ENCODE data around the gene MGAT3.
"Not testable (repeated sequence)": the region's sequence is repeated elsewhere in the genome, so short reads cannot be mapped to it uniquely, and the experiment has no call there.

The MGAT3 gene

GRCh38 chr22:39490966-39491680, 34.3 kb downstream of the MGAT3 start:
- no peak for DNase-seq (ENCODE audit: low spot score)

DNA sequence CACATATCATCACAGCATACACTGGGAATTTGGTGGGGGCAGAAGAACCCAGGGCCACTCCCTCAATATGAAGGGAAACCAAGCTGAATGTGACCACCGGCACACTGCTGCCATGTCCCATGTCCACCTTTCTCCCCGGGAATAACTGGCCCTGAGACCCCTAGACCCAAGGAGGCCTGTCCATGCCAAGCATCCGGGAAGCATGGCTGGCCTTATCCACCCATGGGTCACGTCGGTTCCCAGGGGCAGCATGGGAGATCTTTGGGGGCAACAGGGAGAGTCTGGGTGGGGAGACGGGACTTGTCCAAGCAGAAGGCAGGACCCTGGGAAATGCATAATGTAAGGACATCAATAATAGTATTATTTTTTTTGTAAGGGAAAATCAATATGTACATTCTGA, 34.9 kb downstream of the MGAT3 start:
- no peak for DNase-seq (ENCODE audit: low spot score)

DNA sequence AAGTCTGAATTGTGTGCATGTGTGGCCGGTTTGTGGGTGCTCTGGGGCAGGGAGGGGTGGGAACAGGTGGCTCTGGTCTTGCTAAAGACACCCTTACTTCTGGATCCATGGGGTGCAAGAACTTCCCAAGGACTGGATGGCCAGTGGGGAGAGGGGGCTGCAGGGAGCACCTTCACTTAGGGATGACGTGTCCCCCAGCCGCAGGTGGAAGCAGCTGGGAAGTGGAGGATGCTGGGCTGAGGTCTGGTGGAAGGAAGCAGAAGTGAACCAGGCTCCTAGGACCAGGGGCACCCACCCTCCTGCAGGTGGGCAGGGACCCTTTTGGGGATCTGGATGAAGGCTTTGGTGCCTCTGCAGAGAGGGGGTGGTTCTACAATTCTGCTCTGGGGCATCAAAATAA, 35.4 kb downstream of the MGAT3 start:
- no peak for DNase-seq (ENCODE audit: low spot score)

DNA sequence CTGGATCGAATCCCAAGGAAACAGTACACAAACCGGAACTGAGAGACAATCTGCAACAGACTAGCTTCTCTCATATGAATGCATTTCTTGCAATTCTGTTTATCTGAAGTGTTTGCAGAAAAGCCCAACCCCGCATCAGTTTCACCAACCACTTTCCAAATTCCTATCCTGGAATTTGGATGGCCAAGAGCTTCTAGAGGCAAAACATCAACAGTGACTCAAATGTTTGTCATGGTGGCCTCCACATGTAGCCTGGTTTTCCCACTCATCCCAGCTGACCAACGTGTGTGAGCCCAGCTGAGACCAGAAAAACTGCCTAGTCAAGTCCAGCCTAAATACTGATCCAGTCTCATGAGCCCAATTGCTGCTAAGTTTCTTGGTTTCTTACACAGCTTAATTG, 36.9 kb downstream of the MGAT3 start:
- no peak for DNase-seq (ENCODE audit: low spot score)

DNA sequence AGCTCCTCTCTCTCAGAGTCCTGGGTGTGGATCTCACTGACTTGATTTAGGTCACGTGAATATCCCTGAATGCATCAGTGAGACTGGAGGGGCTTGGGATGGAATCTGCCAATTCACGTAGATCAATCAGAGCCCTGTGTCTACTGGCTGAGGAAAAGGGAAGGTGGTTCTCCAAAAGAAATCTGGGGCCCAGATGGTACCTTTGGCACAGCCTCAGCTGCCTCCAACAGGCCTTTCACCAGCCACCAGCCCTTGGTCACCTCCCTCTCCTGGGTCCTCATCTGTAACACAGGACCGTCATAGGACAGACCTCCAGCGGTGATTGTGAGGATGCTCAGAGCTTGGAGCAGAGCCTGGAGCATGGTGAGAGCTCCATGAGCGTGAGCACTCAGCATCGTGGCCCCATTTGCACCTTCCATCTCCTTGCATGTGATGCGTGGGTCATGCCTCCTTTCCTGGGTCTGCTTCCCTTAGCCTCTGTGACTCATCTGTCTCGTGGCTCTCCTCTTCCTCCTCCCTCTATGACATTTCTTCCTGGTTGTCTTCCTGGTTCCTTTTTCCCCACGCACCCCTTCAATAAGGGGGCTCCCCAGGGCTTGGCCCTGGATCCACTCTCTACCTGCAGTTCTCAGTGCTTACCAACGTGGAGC, 37.8 kb downstream of the MGAT3 start:
- no peak for DNase-seq (ENCODE audit: low spot score)

DNA sequence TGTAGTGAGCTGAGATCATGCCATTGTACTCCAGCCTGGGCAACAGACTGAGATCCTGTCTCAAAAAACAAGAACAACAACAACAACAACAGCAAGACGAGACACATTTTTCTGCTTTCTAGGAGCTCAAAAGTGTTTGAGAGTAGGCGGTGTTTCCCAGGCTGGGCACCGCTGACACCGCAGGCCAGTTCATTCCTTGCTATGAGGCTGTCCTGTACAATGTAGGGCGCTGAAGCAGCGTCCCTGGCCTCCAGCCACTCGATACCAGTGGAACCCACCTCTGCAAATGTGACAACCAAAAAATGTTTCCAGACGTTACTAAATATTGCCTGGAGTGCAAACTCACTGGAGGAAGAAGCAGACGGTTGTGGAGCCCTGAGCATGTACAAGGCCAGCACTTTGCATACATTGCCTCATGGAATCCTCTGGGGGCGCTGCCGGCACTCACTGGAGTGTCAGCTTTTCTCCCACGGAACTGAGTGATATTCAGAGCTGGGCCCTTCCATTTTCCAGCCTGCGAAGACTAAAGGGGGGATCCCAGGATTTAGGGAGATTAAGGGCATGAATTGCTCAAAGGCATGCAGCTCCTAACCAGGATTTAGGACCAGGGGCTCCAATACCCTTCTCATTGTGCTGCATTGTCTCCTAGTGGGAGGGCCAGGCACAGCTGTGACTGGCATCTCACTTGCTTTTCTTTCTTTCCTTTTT, 39.5 kb downstream of the MGAT3 start:
- peak; percentile 51 for DNase-seq (ENCODE audit: low spot score)

DNA sequence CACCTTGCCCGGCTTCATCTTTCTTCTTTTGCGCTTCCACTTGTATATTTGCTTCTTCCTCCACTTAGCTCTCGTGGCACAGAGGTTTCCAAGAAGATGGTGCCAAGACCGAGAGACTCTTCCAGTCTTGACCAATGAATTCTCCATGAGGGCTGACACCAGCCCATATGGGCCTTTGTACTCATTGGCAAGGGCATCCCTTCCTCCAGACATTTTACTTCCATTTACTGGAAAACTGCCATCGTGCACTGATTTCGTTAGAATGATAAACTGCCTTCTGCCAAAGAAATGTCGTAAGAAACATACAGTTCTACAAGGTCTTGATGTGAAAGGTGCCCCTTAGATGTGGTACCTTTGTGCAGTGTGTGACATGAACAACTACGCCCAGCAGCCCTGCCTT, 40.6 kb downstream of the MGAT3 start:
- no peak for DNase-seq (ENCODE audit: low spot score)

GRCh38 chr22:39498368-39498767, 41.6 kb downstream of the MGAT3 start:
- DNase-seq (ENCODE audit: low spot score), result no peak

DNA sequence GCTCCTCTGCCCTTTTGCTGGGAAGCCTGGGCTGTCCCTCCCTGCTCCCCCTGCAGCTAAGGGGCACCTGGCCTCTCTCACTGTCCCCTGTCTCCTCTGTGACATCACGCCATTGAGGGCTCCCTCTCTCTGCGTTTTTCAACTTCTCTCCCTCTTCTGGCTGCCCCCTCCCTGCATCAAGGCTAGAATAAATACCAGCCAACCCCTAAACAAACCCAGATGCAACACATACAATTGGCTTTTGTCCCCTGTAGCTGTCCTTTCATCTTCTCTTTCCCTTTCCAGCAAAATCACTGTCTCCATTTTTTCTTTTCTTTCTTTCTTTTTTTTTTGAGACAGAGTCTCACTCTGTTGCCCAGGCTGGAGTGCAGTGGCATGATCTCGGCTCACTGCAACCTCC, 42.0 kb downstream of the MGAT3 start:
- DNase-seq (ENCODE audit: low spot score), result no peak

DNA sequence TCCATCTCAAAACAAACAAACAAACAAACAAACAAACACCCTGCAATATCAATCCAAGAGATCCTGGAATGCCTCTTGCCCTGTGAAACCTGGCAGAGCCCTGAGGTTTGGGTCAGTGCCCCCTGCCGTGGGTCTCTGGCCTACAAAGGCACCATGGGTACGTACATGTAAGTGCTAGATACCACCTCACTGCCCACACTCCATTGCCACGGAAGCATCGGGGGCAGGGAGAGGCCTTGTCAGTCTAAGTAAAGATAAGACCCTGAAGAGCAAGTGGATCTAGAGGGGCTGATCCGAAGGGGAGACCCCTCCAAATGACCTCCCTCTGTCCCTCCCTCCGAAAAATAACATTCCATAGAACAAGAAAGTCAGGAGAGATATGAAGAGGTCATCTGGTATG, 43.3 kb downstream of the MGAT3 start:
- DNase-seq (ENCODE audit: low spot score), result no peak

GRCh38 chr22:39501644-39502108, 44.9 kb downstream of the MGAT3 start:
- no peak for DNase-seq (ENCODE audit: low spot score)

DNA sequence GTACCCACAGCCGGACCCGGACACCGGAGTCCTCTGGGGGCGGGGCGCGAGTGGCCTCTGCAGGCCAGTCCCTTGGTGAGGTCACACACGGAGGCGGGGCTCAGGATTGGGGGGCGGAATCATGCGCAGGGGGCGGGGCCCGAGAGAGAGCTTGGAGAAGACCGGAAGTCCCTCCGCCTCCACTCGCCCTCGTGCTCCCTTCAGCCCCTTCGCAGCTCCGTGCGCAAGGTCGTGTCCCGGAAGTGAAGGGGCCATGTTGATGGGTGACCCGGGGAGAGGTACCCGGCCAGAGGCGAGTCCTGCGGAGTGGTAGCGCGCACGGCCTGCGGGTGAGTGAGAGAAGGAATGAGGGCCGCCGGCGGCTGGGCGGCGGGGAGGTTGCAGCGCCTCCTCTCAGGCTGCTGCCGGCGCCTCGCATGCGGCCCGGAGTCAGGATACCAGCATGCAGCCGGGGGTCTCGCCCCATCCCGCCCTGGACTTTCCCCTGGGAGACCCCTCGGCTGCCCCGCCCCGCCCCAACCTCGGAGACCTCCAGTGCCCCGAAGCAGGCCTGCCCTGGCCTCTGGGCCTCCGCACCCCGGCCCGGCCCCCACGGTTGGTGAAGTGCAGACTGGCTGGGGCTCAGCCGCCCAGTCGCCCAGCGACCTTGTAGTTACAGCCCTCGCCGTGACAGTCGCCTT, 45.4 kb downstream of the MGAT3 start, which contains the start of gene MIEF1:
TSS of gene MIEF1 (plus strand) at position 182 of the 680 bp plus-strand sequence. CDS start 9,005 bp downstream, outside the sequence.
- peak; percentile 92 for DNase-seq (ENCODE audit: low spot score)

GRCh38 chr22:39502789-39503409, 46.1 kb downstream of the MGAT3 start:
- no peak for DNase-seq (ENCODE audit: low spot score)

GRCh38 chr22:39503630-39504029, 46.8 kb downstream of the MGAT3 start:
- DNase-seq (ENCODE audit: low spot score), result no peak

DNA sequence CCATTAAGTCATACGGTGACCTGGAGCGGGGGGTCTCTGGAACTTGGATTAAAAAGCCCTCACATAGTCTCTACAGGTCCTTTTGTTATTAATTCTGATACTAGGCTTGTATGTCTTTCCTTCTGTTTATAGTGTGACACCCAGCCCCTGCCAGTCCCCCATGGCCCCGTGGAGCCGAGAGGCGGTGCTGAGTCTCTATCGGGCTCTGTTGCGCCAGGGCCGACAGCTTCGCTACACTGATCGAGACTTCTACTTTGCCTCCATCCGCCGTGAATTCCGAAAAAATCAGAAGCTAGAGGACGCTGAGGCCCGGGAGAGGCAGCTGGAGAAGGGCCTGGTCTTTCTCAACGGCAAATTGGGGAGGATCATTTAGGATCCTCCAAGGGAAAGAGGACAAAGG, 47.3 kb downstream of the MGAT3 start:
- DNase-seq (ENCODE audit: low spot score), result no peak

GRCh38 chr22:39507021-39507420, 50.2 kb downstream of the MGAT3 start:
- not testable (repeated sequence) for DNase-seq (ENCODE audit: low spot score)

DNA sequence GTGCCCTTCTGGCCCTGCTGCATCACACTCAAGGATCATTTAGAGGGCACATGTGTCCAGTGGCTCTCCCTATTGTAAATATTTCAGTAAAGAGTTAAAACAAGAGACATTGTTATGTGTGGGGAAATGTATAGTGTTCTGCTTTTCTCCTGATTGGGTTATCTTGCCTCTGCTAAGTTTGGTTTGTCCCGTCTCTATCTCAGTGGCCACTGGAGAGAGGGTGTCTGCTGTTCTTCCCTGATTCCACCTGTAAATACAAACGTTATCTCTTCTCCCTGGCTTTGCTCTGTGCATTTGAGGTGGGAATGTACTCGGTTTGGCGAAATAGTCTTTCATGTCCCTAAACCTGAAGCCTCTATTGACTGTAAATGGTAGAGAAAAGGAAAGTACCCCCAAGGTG, 51.6 kb downstream of the MGAT3 start:
- DNase-seq (ENCODE audit: low spot score), result no peak

- DNase-seq (ENCODE audit: low spot score), result no peak
Measured at GRCh38 chr22:39510529-39511149, 53.8 kb downstream of the MGAT3 start.

- DNase-seq (ENCODE audit: low spot score), result no peak
Measured at GRCh38 chr22:39511226-39511625, 54.4 kb downstream of the MGAT3 start.

DNA sequence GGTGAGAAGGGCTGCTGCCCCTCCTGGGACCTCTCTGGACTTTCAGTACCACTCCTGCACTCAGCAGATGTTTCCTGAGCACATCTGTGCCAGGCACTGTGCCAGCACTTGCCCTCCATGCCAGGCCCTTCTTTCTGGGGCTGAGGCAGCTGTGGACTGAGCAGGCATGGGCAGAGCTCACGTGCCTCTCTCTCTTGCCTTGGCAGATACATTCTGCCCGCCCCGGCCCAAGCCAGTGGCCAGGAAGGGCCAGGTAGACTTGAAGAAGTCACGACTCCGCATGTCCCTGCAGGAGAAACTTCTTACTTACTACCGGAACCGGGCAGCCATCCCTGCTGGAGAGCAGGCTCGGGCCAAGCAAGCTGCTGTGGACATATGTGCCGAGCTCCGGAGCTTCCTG, 55.2 kb downstream of the MGAT3 start:
- no peak for DNase-seq (ENCODE audit: low spot score)

DNA sequence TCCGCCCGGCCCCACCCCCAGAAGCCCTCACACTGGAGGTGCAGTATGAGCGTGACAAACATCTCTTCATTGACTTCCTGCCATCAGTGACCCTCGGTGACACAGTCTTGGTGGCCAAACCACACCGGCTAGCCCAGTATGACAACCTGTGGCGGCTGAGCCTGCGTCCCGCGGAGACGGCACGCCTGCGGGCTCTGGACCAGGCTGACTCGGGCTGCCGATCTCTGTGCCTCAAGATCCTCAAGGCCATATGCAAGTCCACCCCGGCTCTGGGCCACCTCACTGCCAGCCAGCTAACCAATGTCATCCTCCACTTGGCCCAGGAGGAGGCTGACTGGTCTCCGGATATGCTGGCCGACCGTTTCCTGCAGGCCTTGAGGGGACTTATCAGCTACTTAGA, 57.0 kb downstream of the MGAT3 start:
- DNase-seq (ENCODE audit: low spot score), result no peak

Measured in germinal center (tissue), 1 donor.